ENCODE results near the gene PNPLA2. TPM values are rescaled to one million over a fixed set of nuclear protein-coding genes. Genes with fewer than 3 reads are reported as not detected.

The PNPLA2 gene
- total and polyA plus RNA-seq, 10 of the 15 experiments (the other 5 are each of a cell fraction or from before 2014, with no cell fraction given), result 0.19 to 34.0 (median 8.1) TPM

DNA sequence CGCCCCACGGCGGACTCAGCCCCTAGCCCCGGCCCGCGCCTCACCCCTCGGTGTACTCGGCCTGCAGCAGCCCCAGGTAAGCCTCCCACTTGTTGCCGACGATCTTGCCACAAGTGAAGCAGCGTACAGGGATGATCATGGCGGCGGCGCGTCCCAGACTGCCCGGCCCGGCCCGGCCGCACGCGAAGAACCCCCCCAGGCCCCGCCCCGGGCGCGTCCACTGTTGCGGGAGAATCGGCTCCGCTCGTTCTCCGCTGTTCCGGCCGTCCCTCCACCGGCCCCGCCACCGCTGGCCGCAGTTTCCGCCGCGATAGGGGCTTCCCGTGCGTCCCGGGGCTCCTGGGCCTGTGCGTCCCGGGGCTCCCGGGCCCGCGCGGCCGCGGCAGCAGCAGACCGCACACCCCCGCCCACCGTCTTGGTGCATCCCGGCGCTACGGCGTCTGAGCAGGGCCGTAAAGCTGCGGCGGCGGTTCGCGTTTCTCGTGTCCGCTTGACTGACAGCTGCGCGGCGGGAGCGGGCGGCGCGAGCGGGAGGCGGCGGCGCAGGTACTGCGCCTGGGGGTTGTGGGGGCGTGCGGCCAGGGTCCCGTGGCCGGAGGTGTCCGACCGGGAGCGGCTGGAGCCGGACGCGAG, 23.8 kb downstream of the PNPLA2 start, which contains the start of the genes POLR2L and TSPAN4 (continued):
- peak; percentile 98 for TF ChIP-seq RELB (IDR thresholded peaks at IDR 0.05; ENCODE audit: low read depth)
- TF ChIP-seq TCF3 (IDR thresholded peaks at IDR 0.05; ENCODE audit: borderline replicate concordance, insufficient read depth, low read depth, low read length), result peak; percentile 86
- TF ChIP-seq MEF2A (IDR thresholded peaks at IDR 0.05; ENCODE audit: insufficient read depth, low read depth, low read length), result no peak
- peak; percentile 100 for TF ChIP-seq ZNF207 (IDR thresholded peaks at IDR 0.05; ENCODE audit: borderline replicate concordance)
- TF ChIP-seq ZNF687 (IDR thresholded peaks at IDR 0.05), result peak; percentile 67
- TF ChIP-seq NR2F1 (conservative IDR thresholded peaks at IDR 0.05), result peak; percentile 79
- TF ChIP-seq USF2 (IDR thresholded peaks at IDR 0.05; ENCODE audit: borderline replicate concordance, low read depth, low read length), result no peak
- TF ChIP-seq POU2F2 (IDR thresholded peaks at IDR 0.05; ENCODE audit: borderline replicate concordance, low read depth, low read length), result peak; percentile 93
- peak; percentile 94 for TF ChIP-seq YY1 (IDR thresholded peaks at IDR 0.05; ENCODE audit: low read depth, low read length)
- TF ChIP-seq, protein P1, sequence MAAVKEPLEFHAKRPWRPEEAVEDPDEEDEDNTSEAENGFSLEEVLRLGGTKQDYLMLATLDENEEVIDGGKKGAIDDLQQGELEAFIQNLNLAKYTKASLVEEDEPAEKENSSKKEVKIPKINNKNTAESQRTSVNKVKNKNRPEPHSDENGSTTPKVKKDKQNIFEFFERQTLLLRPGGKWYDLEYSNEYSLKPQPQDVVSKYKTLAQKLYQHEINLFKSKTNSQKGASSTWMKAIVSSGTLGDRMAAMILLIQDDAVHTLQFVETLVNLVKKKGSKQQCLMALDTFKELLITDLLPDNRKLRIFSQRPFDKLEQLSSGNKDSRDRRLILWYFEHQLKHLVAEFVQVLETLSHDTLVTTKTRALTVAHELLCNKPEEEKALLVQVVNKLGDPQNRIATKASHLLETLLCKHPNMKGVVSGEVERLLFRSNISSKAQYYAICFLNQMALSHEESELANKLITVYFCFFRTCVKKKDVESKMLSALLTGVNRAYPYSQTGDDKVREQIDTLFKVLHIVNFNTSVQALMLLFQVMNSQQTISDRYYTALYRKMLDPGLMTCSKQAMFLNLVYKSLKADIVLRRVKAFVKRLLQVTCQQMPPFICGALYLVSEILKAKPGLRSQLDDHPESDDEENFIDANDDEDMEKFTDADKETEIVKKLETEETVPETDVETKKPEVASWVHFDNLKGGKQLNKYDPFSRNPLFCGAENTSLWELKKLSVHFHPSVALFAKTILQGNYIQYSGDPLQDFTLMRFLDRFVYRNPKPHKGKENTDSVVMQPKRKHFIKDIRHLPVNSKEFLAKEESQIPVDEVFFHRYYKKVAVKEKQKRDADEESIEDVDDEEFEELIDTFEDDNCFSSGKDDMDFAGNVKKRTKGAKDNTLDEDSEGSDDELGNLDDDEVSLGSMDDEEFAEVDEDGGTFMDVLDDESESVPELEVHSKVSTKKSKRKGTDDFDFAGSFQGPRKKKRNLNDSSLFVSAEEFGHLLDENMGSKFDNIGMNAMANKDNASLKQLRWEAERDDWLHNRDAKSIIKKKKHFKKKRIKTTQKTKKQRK (IDR thresholded peaks at IDR 0.05; ENCODE audit: low read depth, low read length), result no peak
- no peak for TF ChIP-seq ZNF592 (IDR thresholded peaks at IDR 0.05)
- peak; percentile 98 for TF ChIP-seq CHD1 (IDR thresholded peaks at IDR 0.05; ENCODE audit: low read depth, low read length)
- TF ChIP-seq, protein P2, sequence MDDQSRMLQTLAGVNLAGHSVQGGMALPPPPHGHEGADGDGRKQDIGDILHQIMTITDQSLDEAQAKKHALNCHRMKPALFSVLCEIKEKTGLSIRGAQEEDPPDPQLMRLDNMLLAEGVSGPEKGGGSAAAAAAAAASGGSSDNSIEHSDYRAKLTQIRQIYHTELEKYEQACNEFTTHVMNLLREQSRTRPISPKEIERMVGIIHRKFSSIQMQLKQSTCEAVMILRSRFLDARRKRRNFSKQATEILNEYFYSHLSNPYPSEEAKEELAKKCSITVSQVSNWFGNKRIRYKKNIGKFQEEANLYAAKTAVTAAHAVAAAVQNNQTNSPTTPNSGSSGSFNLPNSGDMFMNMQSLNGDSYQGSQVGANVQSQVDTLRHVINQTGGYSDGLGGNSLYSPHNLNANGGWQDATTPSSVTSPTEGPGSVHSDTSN (IDR thresholded peaks at IDR 0.05; ENCODE audit: insufficient replicate concordance, low read depth, low read length), result peak; percentile 96

Measured in GM12878 (cell line).